SK-N-SH treated with all-trans-retinoic acid at 6 μM for 48 hours (cell line): ENCODE results near the gene CST9L.

Experiments
- PATZ1 ChIP-seq: fragments of 250-450 bp; sonication (Bioruptor Pico); IDR thresholded peaks from 2 replicates; pipeline ENCODE4 v1.8.0; 2020; ENCODE audit warnings: mild to moderate bottlenecking, moderate library complexity, borderline replicate concordance
- PPARA ChIP-seq: fragments of 250-450 bp; sonication (Bioruptor Pico); IDR thresholded peaks from 2 replicates; pipeline ENCODE4 v1.5.0; 2020; ENCODE audit warnings: mild to moderate bottlenecking, borderline replicate concordance
- RARB ChIP-seq: fragments of 250-450 bp; sonication (Bioruptor Pico); IDR thresholded peaks from 2 replicates; pipeline ENCODE4 v1.8.0; 2021; ENCODE audit warnings: mild to moderate bottlenecking, moderate library complexity
- TSHZ2 ChIP-seq: fragments of 250-450 bp; sonication (Bioruptor Pico); IDR thresholded peaks from 2 replicates; pipeline ENCODE4 v1.5.0; 2020; ENCODE audit warnings: mild to moderate bottlenecking, moderate library complexity
- ZFP3 ChIP-seq: fragments of 250-450 bp; sonication (Bioruptor Pico); IDR thresholded peaks from 2 replicates; pipeline ENCODE4 v1.5.0; 2020; ENCODE audit warnings: mild to moderate bottlenecking, moderate library complexity
- ZFP30 ChIP-seq: fragments of 450-650 bp; formaldehyde crosslinking; IDR thresholded peaks from 2 replicates; pipeline ENCODE4 v1.5.0; 2022; ENCODE audit warnings: mild to moderate bottlenecking, moderate library complexity
- ZNF565 ChIP-seq: fragments of 450-650 bp; formaldehyde crosslinking; conservative IDR thresholded peaks from 2 replicates; pipeline ENCODE4 v1.5.0; 2020; ENCODE audit warnings: low read depth, mild to moderate bottlenecking, moderate library complexity

- TF ChIP-seq RARB (CRISPR knock-in tag): no peak
- TF ChIP-seq ZFP3 (CRISPR knock-in tag): no peak
- TF ChIP-seq ZFP30 (CRISPR knock-in tag): no peak
- no peak for TF ChIP-seq PPARA (CRISPR knock-in tag)
- TF ChIP-seq TSHZ2 (CRISPR knock-in tag): no peak
- TF ChIP-seq ZNF565 (CRISPR knock-in tag): no peak
- TF ChIP-seq PATZ1 (CRISPR knock-in tag): no peak
These were observed 26.5 kb downstream of the CST9L start for GRCh38 chr20:23541776-23542175.
